GM23248 (cell line): ENCODE data around the gene C17orf50.

ENCODE experiments used
- EZH2 ChIP-seq: fragments of 200-600 bp; sonication (generic); IDR thresholded peaks from 2 replicates; pipeline ENCODE4 v1.6.1; 2018; ENCODE audit warnings: antibody characterized with exemption, mild to moderate bottlenecking; ENCODE audit not compliant: insufficient read depth, poor library complexity, severe bottlenecking
- EZH2phosphoT487 ChIP-seq: fragments of 200-600 bp; sonication (generic); IDR thresholded peaks from 2 replicates; pipeline ENCODE4 v1.6.1; 2018; ENCODE audit warnings: antibody characterized with exemption, moderate library complexity, mild to moderate bottlenecking, low read depth; ENCODE audit not compliant: insufficient read depth

GRCh38 chr17:35784895-35785294 lies 24.2 kb downstream of the C17orf50 start:
- TF ChIP-seq EZH2 (no peak), EZH2phosphoT487 (no peak)
